ENCODE results near the gene OR2T2. TPM values are rescaled to one million over a fixed set of nuclear protein-coding genes. Genes with fewer than 3 reads are reported as not detected.
"Not testable (repeated sequence)": the region's sequence is repeated elsewhere in the genome, so short reads cannot be mapped to it uniquely, and the experiment has no call there.

Gene OR2T2
- total and polyA plus RNA-seq, 12 donors: not detected

GRCh38 chr1:248456635-248457034 is 11.2 kb downstream of the OR2T2 start:
- ATAC-seq; H3K27ac ChIP-seq; H3K4me3 ChIP-seq; intact Hi-C loops (cut with DNase I); H3K4me1 ChIP-seq; H3K27me3 ChIP-seq; H3K9me3 ChIP-seq; DNase-seq; H3K36me3 ChIP-seq: not testable (repeated sequence)
- whole genome bisulfite sequencing, 2 donors: no CpG with 5 or more reads among the region's 2 CpGs

- H3K36me3 ChIP-seq; H3K27ac ChIP-seq; intact Hi-C loops (cut with DNase I); DNase-seq; H3K4me1 ChIP-seq; H3K27me3 ChIP-seq; H3K4me3 ChIP-seq; ATAC-seq; H3K9me3 ChIP-seq: not testable (repeated sequence)
- WGBS, 2 donors: 58 to 63% methylated on average over 7 of the region's 7 CpGs
Measured at GRCh38 chr1:248459117-248459516, 13.7 kb downstream of the OR2T2 start.

GRCh38 chr1:248471154-248471553 is 25.7 kb downstream of the OR2T2 start:
- DNase-seq (no peak), ATAC-seq (no peak)
- H3K27ac ChIP-seq: no peak overlapping the region
- H3K36me3 ChIP-seq: no peaks in the 10 kb centered on the region
- H3K4me3 ChIP-seq: no peak overlapping the region
- peaks cover 0 to 3% (median 0%) of the 10 kb centered on the region in 11 donors for H3K9me3 ChIP-seq
- TF ChIP-seq CTCF (IDR thresholded peaks at IDR 0.05): no peak
- H3K4me1 ChIP-seq: no peaks in the 10 kb centered on the region
- intact Hi-C loops (cut with DNase I): no loop called here
- 79 to 83% methylated on average over 4 of the region's 4 CpGs for WGBS, 2 donors
- H3K27me3 ChIP-seq: no peaks in the 10 kb centered on the region

GRCh38 chr1:248472111-248472510 is 26.7 kb downstream of the OR2T2 start:
- H3K27me3 ChIP-seq; H3K27ac ChIP-seq; H3K4me3 ChIP-seq; H3K4me1 ChIP-seq; DNase-seq; intact Hi-C loops (cut with DNase I); H3K36me3 ChIP-seq; ATAC-seq; H3K9me3 ChIP-seq: not testable (repeated sequence)
- WGBS, 2 donors: 56% methylated on average over 2 of the region's 2 CpGs

DNA sequence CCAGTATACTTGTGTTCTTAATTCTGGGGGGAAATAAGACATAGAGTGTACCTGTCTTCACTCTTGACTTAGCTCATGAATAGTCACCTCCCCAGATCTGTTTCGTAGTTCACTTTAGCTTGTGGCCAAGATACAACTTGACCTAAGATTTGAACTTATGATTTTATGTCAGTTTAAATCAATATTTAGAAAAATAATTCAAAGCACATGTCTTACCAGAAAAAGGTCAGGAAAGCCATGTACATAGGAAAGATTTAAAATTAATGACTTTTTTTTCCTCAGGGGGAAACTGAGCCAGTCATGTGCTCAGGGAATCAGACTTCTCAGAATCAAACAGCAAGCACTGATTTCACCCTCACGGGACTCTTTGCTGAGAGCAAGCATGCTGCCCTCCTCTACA is 27.6 kb downstream of the OR2T2 start, which contains the start of gene OR2T3:
TSS of gene OR2T3 (plus strand) at position 301 of the 400 bp plus-strand sequence. CDS start at position 301, 0 bp downstream.
- H3K27me3 ChIP-seq; intact Hi-C loops (cut with DNase I); H3K4me1 ChIP-seq; H3K36me3 ChIP-seq; H3K9me3 ChIP-seq; H3K4me3 ChIP-seq; H3K27ac ChIP-seq; DNase-seq; ATAC-seq: not testable (repeated sequence)
- WGBS, 2 donors: 63 to 72% methylated on average over 1 to 2 of the region's 2 CpGs

DNA sequence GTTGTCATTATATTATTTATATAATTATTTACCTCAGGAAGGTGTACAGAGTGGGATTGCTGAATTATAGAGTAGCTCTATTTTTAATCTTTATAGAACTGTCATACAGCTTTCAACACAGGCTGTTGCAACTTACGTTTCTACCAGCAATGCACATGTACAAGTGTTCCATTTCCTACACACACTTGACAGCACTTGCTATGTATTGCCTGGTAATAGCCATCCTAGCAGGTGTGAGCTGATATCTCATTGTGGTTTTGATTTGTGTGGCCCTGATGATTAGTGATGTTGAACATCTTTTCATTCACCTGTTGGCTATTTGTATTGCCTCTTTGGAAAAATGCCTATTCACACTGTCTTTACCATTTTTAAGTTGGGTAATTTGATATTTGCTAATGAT is 30.2 kb downstream of the OR2T2 start:
- H3K9me3 ChIP-seq; DNase-seq; H3K36me3 ChIP-seq; H3K4me1 ChIP-seq; H3K27ac ChIP-seq; H3K27me3 ChIP-seq; intact Hi-C loops (cut with DNase I); H3K4me3 ChIP-seq; ATAC-seq: not testable (repeated sequence)
- WGBS, 2 donors: no CpG with 5 or more reads among the region's 1 CpG

DNA sequence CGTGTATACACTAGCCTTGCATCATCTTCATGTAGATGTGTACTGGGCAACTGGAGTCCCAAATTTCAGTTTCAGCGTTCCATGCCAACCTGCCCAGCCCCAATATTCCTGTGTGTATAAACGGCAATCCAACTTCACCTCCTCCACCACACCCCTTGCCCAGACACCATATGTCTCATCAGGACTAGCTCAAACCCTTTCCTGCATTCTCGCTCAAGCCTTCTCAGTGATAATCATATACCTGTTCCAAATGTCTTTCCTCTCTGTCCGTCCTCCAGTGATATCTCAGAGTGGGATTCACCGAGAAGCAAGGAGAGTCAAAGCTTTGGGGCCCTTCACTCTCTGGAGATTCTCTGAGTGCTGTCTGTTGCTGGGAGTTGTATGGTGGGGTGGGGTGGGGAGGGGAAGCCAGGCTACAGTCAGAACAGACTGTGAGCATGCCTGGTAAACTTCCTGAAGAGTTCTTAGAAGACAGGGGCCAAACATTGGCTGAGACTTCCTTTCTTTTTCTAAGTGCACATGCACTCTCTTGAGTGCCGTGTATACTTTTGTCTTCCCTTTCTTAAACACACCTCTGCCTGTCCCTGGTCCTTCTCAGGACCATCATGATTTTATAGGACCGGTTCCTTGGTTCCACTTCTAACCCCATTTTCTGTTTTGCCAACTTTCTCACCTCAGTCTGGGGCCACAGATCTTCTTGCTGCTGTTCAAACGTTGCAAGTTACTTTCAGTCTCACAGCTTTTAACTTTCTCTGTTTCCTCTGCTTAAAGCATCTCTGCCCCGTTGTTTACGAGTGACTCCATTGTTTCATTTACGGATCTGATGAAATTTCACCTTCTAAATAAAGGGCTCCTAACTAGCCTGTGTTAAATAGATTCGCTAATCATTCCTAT is 36.5 kb downstream of the OR2T2 start:
- H3K36me3 ChIP-seq; DNase-seq; H3K4me1 ChIP-seq; ATAC-seq; intact Hi-C loops (cut with DNase I); H3K9me3 ChIP-seq; H3K27me3 ChIP-seq; H3K4me3 ChIP-seq; H3K27ac ChIP-seq: not testable (repeated sequence)
- 64 to 70% methylated on average over 12 to 13 of the region's 13 CpGs for WGBS, 2 donors

DNA sequence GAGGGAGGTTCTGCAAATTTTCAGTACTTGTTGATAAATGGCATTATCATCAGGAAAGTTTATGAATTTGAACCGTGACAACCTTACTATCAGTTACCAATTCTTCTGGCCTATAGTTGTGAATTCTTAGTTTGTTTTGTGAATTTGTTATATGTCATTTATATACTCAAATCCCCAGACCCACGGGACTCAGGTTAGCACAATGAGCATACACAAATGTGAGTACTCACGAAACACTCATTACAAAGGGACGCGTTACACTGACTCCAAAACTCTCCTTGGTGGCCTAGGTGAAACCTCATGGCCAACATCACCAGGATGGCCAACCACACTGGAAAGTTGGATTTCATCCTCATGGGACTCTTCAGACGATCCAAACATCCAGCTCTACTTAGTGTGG is 42.9 kb downstream of the OR2T2 start, which contains the start of gene OR2T5:
TSS of gene OR2T5 (plus strand) at position 301 of the 400 bp plus-strand sequence. CDS start at position 301, 0 bp downstream.
- H3K27me3 ChIP-seq; H3K4me3 ChIP-seq; intact Hi-C loops (cut with DNase I); H3K9me3 ChIP-seq; H3K36me3 ChIP-seq; ATAC-seq; H3K4me1 ChIP-seq; H3K27ac ChIP-seq; DNase-seq: not testable (repeated sequence)
- WGBS, 2 donors: 71 to 74% methylated on average over 5 of the region's 6 CpGs

DNA sequence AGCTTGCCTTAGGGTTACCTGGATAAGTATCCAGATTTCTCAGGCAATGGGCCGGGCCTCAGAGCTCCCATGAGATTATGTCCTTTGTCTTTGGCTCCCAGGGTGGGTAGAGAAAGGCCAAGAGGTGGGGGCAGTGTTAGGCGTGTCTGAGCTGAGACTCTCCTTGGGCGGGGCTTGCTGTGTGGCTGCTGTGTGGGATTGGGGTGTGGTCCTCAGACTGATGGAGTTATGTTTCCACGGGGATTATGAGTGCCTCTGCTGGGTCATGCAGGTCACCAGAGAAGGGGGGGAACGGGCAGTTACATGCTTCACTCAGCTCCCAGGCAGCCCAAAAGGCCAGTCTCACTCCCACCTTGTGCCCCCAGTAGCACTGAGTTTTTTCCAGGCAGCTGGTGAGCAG is 51.2 kb downstream of the OR2T2 start:
- intact Hi-C loops (cut with DNase I); H3K27me3 ChIP-seq: not testable (repeated sequence)

DNA sequence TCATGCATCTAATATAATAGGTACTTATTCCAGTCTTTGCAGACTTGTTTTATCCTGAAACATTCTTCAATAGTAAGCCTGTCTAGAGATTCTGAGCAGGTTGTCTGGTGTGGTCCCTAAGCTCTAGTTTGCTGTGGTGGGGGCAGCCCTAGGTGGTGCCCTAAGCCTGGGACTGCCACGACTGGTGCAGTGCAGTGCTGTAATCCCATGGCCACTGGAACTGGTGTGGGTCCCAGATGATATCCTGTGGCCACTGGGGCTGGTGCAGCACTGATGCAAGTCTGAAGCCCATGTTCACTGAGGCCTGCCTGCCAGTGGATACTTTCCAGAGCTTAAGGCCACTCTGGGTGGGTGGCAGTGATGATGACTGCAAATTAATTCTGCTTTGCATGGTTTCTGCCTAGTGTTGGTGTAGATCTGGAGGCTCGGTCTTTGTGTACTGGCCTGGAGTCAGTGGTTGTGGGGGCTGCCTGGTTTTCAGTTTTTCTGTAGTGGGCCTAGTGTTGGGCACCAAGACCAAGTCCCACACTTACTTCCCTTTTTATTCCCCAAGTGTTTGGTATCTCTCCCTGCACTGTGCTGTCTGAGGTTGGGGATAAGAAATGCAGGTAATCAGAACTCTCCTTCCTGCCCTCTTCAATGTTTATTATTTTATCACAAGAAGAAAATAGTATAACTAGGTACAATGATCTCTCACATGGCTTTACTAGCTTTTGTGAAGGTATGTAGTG is 55.0 kb downstream of the OR2T2 start:
- H3K9me3 ChIP-seq; H3K27ac ChIP-seq; H3K4me1 ChIP-seq; H3K27me3 ChIP-seq; intact Hi-C loops (cut with DNase I); H3K36me3 ChIP-seq; DNase-seq; H3K4me3 ChIP-seq: not testable (repeated sequence)
- ATAC-seq: peak in 1 of 8 donors; percentile 13
- 68 to 83% methylated on average over 1 of the region's 2 CpGs for WGBS, 2 donors

More for the DNA sequence above, 51.2 kb downstream of the OR2T2 start:
- not testable (repeated sequence) for DNase-seq, H3K9me3 ChIP-seq, H3K4me1 ChIP-seq, H3K4me3 ChIP-seq, H3K36me3 ChIP-seq, ATAC-seq, H3K27ac ChIP-seq
- WGBS, 2 donors: no CpG with 5 or more reads among the region's 5 CpGs
